HEK293 (cell line): ENCODE measurements around the gene FFAR2.
A peak's percentile ranks its signal among the peaks of the same experiment; 100 is the strongest.

Experiments used
- CTCF ChIA-PET: fragments of 350-600 bp; formaldehyde crosslinking; extraction: SDS; loops from one replicate; lab custom pipeline; 2021; ENCODE audit warnings: antibody characterized with exemption; lab: Yijun Ruan, JAX
- POLR2A ChIA-PET: fragments of 300-600 bp; formaldehyde crosslinking; extraction: SDS; loops from one replicate; lab custom pipeline; 2020; ENCODE audit warnings: antibody characterized with exemption, inconsistent platforms; lab: Yijun Ruan, JAX
- H3K27ac ChIP-seq: fragments of 200-500 bp; sonication (Bioruptor generic); 2 replicates; pipeline ENCODE4 v1.5.1; 2014; ENCODE audit warnings: low read depth, low read length, control low read depth, inconsistent platforms; ENCODE audit errors: extremely low read depth
- H3K36me3 ChIP-seq, 2 experiments: fragments of 200-500 bp in 1 of 2; sonication (Bioruptor generic) in 1 of 2; 1 replicate in 1 of 2; 2 replicates in 1 of 2; pipeline ENCODE4 v1.5.1; 2014 to 2017; ENCODE audit warnings: inconsistent platforms in 2 of 2, low read length in 2 of 2; ENCODE audit not compliant: control insufficient read depth in 2 of 2, insufficient read depth in 1 of 2
- H3K4me1 ChIP-seq: fragments of 200-500 bp; sonication (Bioruptor generic); 2 replicates; pipeline ENCODE4 v1.5.1; 2014; ENCODE audit warnings: mild to moderate bottlenecking, low read length, inconsistent platforms; ENCODE audit not compliant: control insufficient read depth, insufficient read depth
- H3K4me3 ChIP-seq: 2 replicates; pipeline ENCODE4 v1.5.1; 2011; ENCODE audit warnings: low read depth, mild to moderate bottlenecking, control low read depth, low read length, moderate library complexity
- H3K9me3 ChIP-seq: fragments of 200-500 bp; sonication (Bioruptor generic); 2 replicates; pipeline ENCODE4 v1.5.1; 2014; ENCODE audit warnings: low read depth, low read length, inconsistent platforms; ENCODE audit not compliant: control insufficient read depth, insufficient read depth
- BCL11B ChIP-seq: fragments of 450-650 bp; formaldehyde crosslinking; IDR thresholded peaks from 2 replicates; pipeline ENCODE4 v1.5.1; 2016; ENCODE audit warnings: low read depth, missing biosample characterization, missing genetic modification characterization
- GLIS2 ChIP-seq: fragments of 450-650 bp; formaldehyde crosslinking; IDR thresholded peaks from 2 replicates; pipeline ENCODE4 v1.5.1; 2016; ENCODE audit warnings: missing biosample characterization, missing genetic modification characterization
- INSM2 ChIP-seq: fragments of 450-650 bp; formaldehyde crosslinking; IDR thresholded peaks from 2 replicates; pipeline ENCODE4 v1.5.1; 2016; ENCODE audit warnings: missing biosample characterization, missing genetic modification characterization
- KLF8 ChIP-seq: fragments of 450-650 bp; formaldehyde crosslinking; IDR thresholded peaks from 2 replicates; pipeline ENCODE4 v1.5.1; 2016; ENCODE audit warnings: missing biosample characterization, missing genetic modification characterization
- REST ChIP-seq: fragments of 450-650 bp; formaldehyde crosslinking; IDR thresholded peaks from 2 replicates; pipeline ENCODE4 v1.5.1; 2016; ENCODE audit warnings: missing biosample characterization, missing genetic modification characterization
- ZBTB17 ChIP-seq: fragments of 450-650 bp; formaldehyde crosslinking; IDR thresholded peaks from 2 replicates; pipeline ENCODE4 v1.5.1; 2016; ENCODE audit warnings: missing biosample characterization, missing genetic modification characterization
- ZBTB26 ChIP-seq: fragments of 450-650 bp; formaldehyde crosslinking; optimal IDR thresholded peaks from 2 replicates; pipeline ENCODE3; 2016; ENCODE audit warnings: missing biosample characterization, mild to moderate bottlenecking, missing genetic modification characterization
- ZEB2 ChIP-seq: fragments of 450-650 bp; formaldehyde crosslinking; IDR thresholded peaks from 2 replicates; pipeline ENCODE4 v1.5.1; 2016; ENCODE audit warnings: missing biosample characterization, missing genetic modification characterization
- ZFHX2 ChIP-seq: fragments of 450-650 bp; formaldehyde crosslinking; conservative IDR thresholded peaks from 2 replicates; pipeline ENCODE4 v1.5.1; 2016; ENCODE audit warnings: missing biosample characterization, missing genetic modification characterization
- ZNF112 ChIP-seq: fragments of 450-650 bp; formaldehyde crosslinking; IDR thresholded peaks from 2 replicates; pipeline ENCODE4 v1.5.0; 2017; ENCODE audit warnings: missing biosample characterization, missing genetic modification characterization
- ZNF157 ChIP-seq: fragments of 450-650 bp; formaldehyde crosslinking; IDR thresholded peaks from 2 replicates; pipeline ENCODE4 v1.5.1; 2016; ENCODE audit warnings: missing biosample characterization, missing genetic modification characterization
- ZNF214 ChIP-seq: fragments of 450-650 bp; formaldehyde crosslinking; IDR thresholded peaks from 2 replicates; pipeline ENCODE4 v1.5.1; 2017; ENCODE audit warnings: missing biosample characterization, mild to moderate bottlenecking, missing genetic modification characterization, borderline replicate concordance
- ZNF223 ChIP-seq: fragments of 450-650 bp; formaldehyde crosslinking; IDR thresholded peaks from 2 replicates; pipeline ENCODE4 v1.5.1; 2016; ENCODE audit warnings: missing biosample characterization, missing genetic modification characterization
- ZNF280C ChIP-seq: fragments of 450-650 bp; formaldehyde crosslinking; IDR thresholded peaks from 2 replicates; pipeline ENCODE4 v1.5.1; 2016; ENCODE audit warnings: missing biosample characterization, missing genetic modification characterization
- ZNF501 ChIP-seq: fragments of 450-650 bp; formaldehyde crosslinking; IDR thresholded peaks from 2 replicates; pipeline ENCODE4 v1.5.1; 2016; ENCODE audit warnings: missing biosample characterization, missing genetic modification characterization
- ZNF548 ChIP-seq: fragments of 450-650 bp; formaldehyde crosslinking; IDR thresholded peaks from 2 replicates; pipeline ENCODE4 v1.5.1; 2016; ENCODE audit warnings: missing biosample characterization, missing genetic modification characterization
- ZNF561 ChIP-seq: fragments of 450-650 bp; IDR thresholded peaks from 2 replicates; pipeline ENCODE4 v1.5.1; 2018; ENCODE audit warnings: missing biosample characterization, missing genetic modification characterization, borderline replicate concordance
- ZNF629 ChIP-seq: fragments of 450-650 bp; formaldehyde crosslinking; IDR thresholded peaks from 2 replicates; pipeline ENCODE4 v1.5.1; 2017; ENCODE audit warnings: missing biosample characterization, missing genetic modification characterization
- ZNF692 ChIP-seq: fragments of 450-650 bp; formaldehyde crosslinking; IDR thresholded peaks from 2 replicates; pipeline ENCODE4 v1.5.1; 2016; ENCODE audit warnings: missing biosample characterization, missing genetic modification characterization
- ZXDB ChIP-seq: fragments of 450-650 bp; formaldehyde crosslinking; IDR thresholded peaks from 2 replicates; pipeline ENCODE4 v1.5.1; 2016; ENCODE audit warnings: missing biosample characterization, missing genetic modification characterization

The FFAR2 gene

GRCh38 chr19:35493971-35494370 is 45.9 kb downstream of the FFAR2 start:
- H3K4me1 ChIP-seq, result no peaks in the 10 kb centered on the region
- no peak overlapping the region for H3K27ac ChIP-seq
- no peak overlapping the region for H3K4me3 ChIP-seq
- CTCF ChIA-PET, result interaction anchor here (0.6 to 8.4 kb wide), 10 partner anchors 13 to 427 kb away, joined by 3 to 237 read pairs (median 13); partner anchors contain the start of genes CD22, FFAR1 and FFAR3
- peaks cover 2 to 8% of the 10 kb centered on the region in 2 experiments for H3K36me3 ChIP-seq
- H3K9me3 ChIP-seq, result no peaks in the 10 kb centered on the region
- POLR2A ChIA-PET, result interaction anchor here (0.6 kb wide), 1 partner anchor 141 kb away, joined by 3 read pairs; no protein-coding TSS in a partner anchor
- no peak for TF ChIP-seq ZNF157 (tag by site-specific recombination)
- no peak for TF ChIP-seq ZNF501 (tag by site-specific recombination)
- no peak for TF ChIP-seq ZNF112
- no peak for TF ChIP-seq ZFHX2
- TF ChIP-seq ZNF692 (tag by site-specific recombination), result no peak
- no peak for TF ChIP-seq BCL11B (tag by site-specific recombination)
- TF ChIP-seq ZNF629 (tag by site-specific recombination), result no peak
- TF ChIP-seq ZNF561 (tag by site-specific recombination), result no peak
- TF ChIP-seq INSM2 (tag by site-specific recombination), result no peak
- no peak for TF ChIP-seq ZNF214 (tag by site-specific recombination)

- ChIA-PET CTCF (interaction anchor here (0.5 to 8.4 kb wide), 90 partner anchors 9 to 760 kb away, joined by 3 to 237 read pairs (median 4); partner anchors contain the start of genes CD22, DMKN, FFAR1 and FFAR3), POLR2A (interaction anchor here (1.0 to 1.5 kb wide), 7 partner anchors 9 to 142 kb away, joined by 3 to 13 read pairs (median 7); no protein-coding TSS in a partner anchor)
- H3K36me3 ChIP-seq, result peaks cover 4 to 14% of the 10 kb centered on the region in 2 experiments
- no peaks in the 10 kb centered on the region for H3K4me1 ChIP-seq
- H3K9me3 ChIP-seq, result no peaks in the 10 kb centered on the region
- H3K4me3 ChIP-seq, result no peak overlapping the region
- no peak overlapping the region for H3K27ac ChIP-seq
- TF ChIP-seq ZBTB17 (peak; percentile 88), ZNF629 (tag by site-specific recombination) (peak; percentile 13; the same call in 1 of the 2 replicates), ZXDB (tag by site-specific recombination) (peak; percentile 30; the same call in 1 of the 2 replicates), ZNF548 (tag by site-specific recombination) (no peak), REST (tag by site-specific recombination) (peak; percentile 94), ZNF223 (no peak), ZNF280C (tag by site-specific recombination) (no peak), ZNF692 (tag by site-specific recombination) (peak; percentile 62), ZNF501 (tag by site-specific recombination) (peak; percentile 83; the same call in 1 of the 2 replicates), ZBTB26 (tag by site-specific recombination) (peak; percentile 12), KLF8 (peak; percentile 20; the same call in 1 of the 2 replicates), ZEB2 (tag by site-specific recombination) (0 out of 2 replicates have a peak, but pooled peaks have one; percentile 50), GLIS2 (peak; percentile 97)
These were observed 47.3 kb downstream of the FFAR2 start for GRCh38 chr19:35495107-35496064.
